CD4-positive, alpha-beta T cell (primary cell): Measurements from ENCODE around the gene CRYBA2. TPM values are rescaled to one million over a fixed set of nuclear protein-coding genes. Genes with fewer than 3 reads are reported as not detected.

ENCODE experiments used
- ATAC-seq: fragments of 200-7000 bp; cut with Tn5 transposase; one replicate; pipeline ENCODE4 v1.10.0; 2022; ENCODE audit warnings: mild to moderate bottlenecking; ENCODE audit not compliant: poor library complexity
- CTCF ChIA-PET: fragments of 350-600 bp; sonication (Branson Sonifier 250); formaldehyde crosslinking; loops from one replicate; lab custom pipeline; 2021; ENCODE audit warnings: antibody characterized with exemption, inconsistent platforms; lab: Charles Lee
- POLR2A ChIA-PET: fragments of 350-600 bp; sonication (Branson Sonifier 250); formaldehyde crosslinking; loops from one replicate; lab custom pipeline; 2021; ENCODE audit warnings: antibody characterized with exemption, inconsistent platforms; lab: Charles Lee
- DNase-seq, 14 experiments: peaks; one replicate each; pipeline ENCODE4 v3.0.0-alpha.2; 2013 to 2020; ENCODE audit warnings: mixed read lengths in 2 of 14
- H3K27ac ChIP-seq, 2 donors: one replicate each; pipeline versions ENCODE4 v1.5.1 to v1.7.0; 2013; ENCODE audit warnings: low read length in 2 of 2, low read depth in 1 of 2, mild to moderate bottlenecking in 1 of 2
- H3K27me3 ChIP-seq, 2 experiments: 1 replicate in 1 of 2; 2 replicates in 1 of 2; pipeline versions ENCODE4 v1.6.1 to v1.7.0; 2013; ENCODE audit warnings: low read length in 2 of 2, control low read depth in 1 of 2, mild to moderate bottlenecking in 1 of 2, moderate library complexity in 1 of 2; ENCODE audit not compliant: insufficient read depth in 2 of 2, control insufficient read depth in 1 of 2
- H3K36me3 ChIP-seq: one replicate; pipeline ENCODE4 v1.6.1; 2013; ENCODE audit warnings: low read length, control low read depth; ENCODE audit not compliant: insufficient read depth
- H3K4me1 ChIP-seq: one replicate; pipeline ENCODE4 v1.6.1; 2013; ENCODE audit warnings: low read length, control low read depth; ENCODE audit not compliant: insufficient read depth
- H3K4me3 ChIP-seq: one replicate; pipeline ENCODE4 v1.5.1; 2013; ENCODE audit warnings: mild to moderate bottlenecking, low read length, moderate library complexity
- H3K9me3 ChIP-seq, 2 experiments: 1 replicate in 1 of 2; 2 replicates in 1 of 2; pipeline versions ENCODE4 v1.6.1 to v1.7.0; 2013; ENCODE audit warnings: low read length in 2 of 2, mild to moderate bottlenecking in 2 of 2, control low read depth in 1 of 2, moderate library complexity in 1 of 2; ENCODE audit not compliant: control insufficient read depth in 1 of 2, insufficient read depth in 1 of 2
- H3K27ac Mint-ChIP-seq: one replicate; pipeline ENCODE4 v1.8.0; 2020; ENCODE audit warnings: mixed read lengths
- H3K27me3 Mint-ChIP-seq: one replicate; pipeline ENCODE4 v1.8.0; 2021; ENCODE audit warnings: mixed read lengths
- H3K36me3 Mint-ChIP-seq: one replicate; pipeline ENCODE4 v1.8.0; 2021; ENCODE audit warnings: low read depth, mixed read lengths
- H3K4me1 Mint-ChIP-seq: one replicate; pipeline ENCODE4 v1.8.0; 2021; ENCODE audit warnings: low read depth, mixed read lengths
- H3K4me3 Mint-ChIP-seq: one replicate; pipeline ENCODE4 v1.8.0; 2020; ENCODE audit warnings: mild to moderate bottlenecking, mixed read lengths
- H3K9me3 Mint-ChIP-seq: one replicate; pipeline ENCODE4 v1.8.0; 2020; ENCODE audit warnings: mixed read lengths
- CTCF ChIP-seq: fragments of 200-600 bp; IDR thresholded peaks from one replicate; pipeline ENCODE4 v1.8.0; 2022; ENCODE audit warnings: antibody characterized with exemption, mild to moderate bottlenecking
- intact Hi-C, 2 experiments: fragments of 100-400 bp; cut with DNase I in 1 of 2; cut with micrococcal nuclease in 1 of 2; formaldehyde crosslinking; loops; one replicate each; pipeline versions ENCODE4 v1.15.1 to v1.9.0; 2023 to 2025; cut with DNase I, micrococcal nuclease
- total RNA-seq, 174 experiments: library from RNA in 2 of 174; stranded (reverse) in 2 of 174; gene quantifications; one replicate each; pipeline ENCODE4 v1.2.3 and lab custom pipeline; 2021 to 2026

The CRYBA2 gene
- total RNA-seq, 2 experiments from 2014 or later: not detected

- ATAC-seq (no peak), DNase-seq (no peak)
- H3K4me3 Mint-ChIP-seq: no peak overlapping the region
- Histone ChIP-seq H3K36me3 (no peaks in the 10 kb centered on the region), H3K27me3 (peaks cover 77 to 91% of the 10 kb centered on the region in 2 experiments), H3K4me1 (peaks cover 54% of the 10 kb centered on the region), H3K27ac (no peak overlapping the region), H3K4me3 (no peak overlapping the region), H3K9me3 (peaks cover 0 to 19% of the 10 kb centered on the region in 2 experiments)
- intact Hi-C loops: loop anchor here (5.0 kb wide), 2 partner anchors 107 to 173 kb away; no protein-coding TSS in a partner anchor
- POLR2A ChIA-PET: no interaction called here
- H3K27ac Mint-ChIP-seq: no peak overlapping the region
- H3K36me3 Mint-ChIP-seq: no peaks in the 10 kb centered on the region
- no peaks in the 10 kb centered on the region for H3K9me3 Mint-ChIP-seq
- peaks cover 89% of the 10 kb centered on the region for H3K27me3 Mint-ChIP-seq
- CTCF ChIA-PET: no interaction called here
- peaks cover 46% of the 10 kb centered on the region for H3K4me1 Mint-ChIP-seq
- no peak for TF ChIP-seq CTCF
These were observed 8.8 kb downstream of the CRYBA2 start for GRCh38 chr2:218984239-218985020.

- no peak overlapping the region for H3K27ac ChIP-seq
- CTCF ChIA-PET: no interaction called here
- H3K27me3 ChIP-seq: peaks cover 72 to 88% of the 10 kb centered on the region in 2 experiments
- no peaks in the 10 kb centered on the region for H3K9me3 Mint-ChIP-seq
- DNase-seq (no peak), ATAC-seq (no peak)
- H3K9me3 ChIP-seq: peaks cover 0 to 19% of the 10 kb centered on the region in 2 experiments
- no peak for TF ChIP-seq CTCF
- POLR2A ChIA-PET: no interaction called here
- peaks cover 46% of the 10 kb centered on the region for H3K4me1 Mint-ChIP-seq
- intact Hi-C loops: loop anchor here (5.0 kb wide), 2 partner anchors 107 to 173 kb away; no protein-coding TSS in a partner anchor
- no peak overlapping the region for H3K27ac Mint-ChIP-seq
- H3K4me3 Mint-ChIP-seq: no peak overlapping the region
- H3K36me3 ChIP-seq: no peaks in the 10 kb centered on the region
- no peak overlapping the region for H3K4me3 ChIP-seq
- no peaks in the 10 kb centered on the region for H3K36me3 Mint-ChIP-seq
- peaks cover 54% of the 10 kb centered on the region for H3K4me1 ChIP-seq
- peaks cover 89% of the 10 kb centered on the region for H3K27me3 Mint-ChIP-seq
These were observed 9.3 kb downstream of the CRYBA2 start for GRCh38 chr2:218983934-218984238.

GRCh38 chr2:218983263-218983933, 9.8 kb downstream of the CRYBA2 start:
- no peak for DNase-seq
- Histone ChIP-seq H3K4me3 (no peak overlapping the region), H3K9me3 (peaks cover 0 to 19% of the 10 kb centered on the region in 2 experiments), H3K36me3 (no peaks in the 10 kb centered on the region), H3K4me1 (peaks cover 54% of the 10 kb centered on the region), H3K27ac (no peak overlapping the region), H3K27me3 (peaks cover 67 to 86% of the 10 kb centered on the region in 2 experiments)
- H3K27ac Mint-ChIP-seq: no peak overlapping the region
- peak overlapping the region; percentile 64 for H3K4me3 Mint-ChIP-seq
- H3K4me1 Mint-ChIP-seq: peaks cover 46% of the 10 kb centered on the region
- TF ChIP-seq CTCF: no peak
- CTCF ChIA-PET: interaction anchor here (1.2 to 2.0 kb wide), 3 partner anchors 13 to 311 kb away, joined by 3 to 5 read pairs (median 4); no protein-coding TSS in a partner anchor
- ATAC-seq: no peak
- no peaks in the 10 kb centered on the region for H3K9me3 Mint-ChIP-seq
- intact Hi-C loops: loop anchor here (5.0 kb wide), 2 partner anchors 106 to 174 kb away; no protein-coding TSS in a partner anchor
- H3K36me3 Mint-ChIP-seq: no peaks in the 10 kb centered on the region
- peaks cover 89% of the 10 kb centered on the region for H3K27me3 Mint-ChIP-seq
- POLR2A ChIA-PET: no interaction called here
